ENCODE results near the gene LRRN2.
A peak's percentile ranks its signal among the peaks of the same experiment; 100 is the strongest.

LRRN2 gene

DNA sequence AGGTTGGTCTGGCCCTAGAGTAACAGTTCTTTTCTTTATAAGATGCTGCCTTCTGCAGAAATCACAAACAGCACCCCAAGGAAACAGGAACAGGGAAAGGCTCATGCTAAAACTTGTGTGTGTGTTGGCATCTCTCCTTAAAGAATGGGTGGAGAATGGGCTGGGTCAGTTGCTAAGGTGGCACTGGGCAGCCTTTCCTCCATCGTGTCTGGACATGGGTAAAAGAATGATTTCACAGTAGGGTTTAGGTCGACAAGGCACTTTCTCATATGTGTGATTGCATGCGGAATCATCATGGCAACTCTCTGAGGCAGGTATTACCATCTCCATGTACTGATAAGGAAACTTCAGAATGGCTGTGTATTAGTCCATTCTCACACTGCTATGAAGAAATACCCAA lies 40.3 kb downstream of the LRRN2 start:
- DNase-seq (ENCODE audit: low read depth) = no peak
- TF ChIP-seq, protein P1, sequence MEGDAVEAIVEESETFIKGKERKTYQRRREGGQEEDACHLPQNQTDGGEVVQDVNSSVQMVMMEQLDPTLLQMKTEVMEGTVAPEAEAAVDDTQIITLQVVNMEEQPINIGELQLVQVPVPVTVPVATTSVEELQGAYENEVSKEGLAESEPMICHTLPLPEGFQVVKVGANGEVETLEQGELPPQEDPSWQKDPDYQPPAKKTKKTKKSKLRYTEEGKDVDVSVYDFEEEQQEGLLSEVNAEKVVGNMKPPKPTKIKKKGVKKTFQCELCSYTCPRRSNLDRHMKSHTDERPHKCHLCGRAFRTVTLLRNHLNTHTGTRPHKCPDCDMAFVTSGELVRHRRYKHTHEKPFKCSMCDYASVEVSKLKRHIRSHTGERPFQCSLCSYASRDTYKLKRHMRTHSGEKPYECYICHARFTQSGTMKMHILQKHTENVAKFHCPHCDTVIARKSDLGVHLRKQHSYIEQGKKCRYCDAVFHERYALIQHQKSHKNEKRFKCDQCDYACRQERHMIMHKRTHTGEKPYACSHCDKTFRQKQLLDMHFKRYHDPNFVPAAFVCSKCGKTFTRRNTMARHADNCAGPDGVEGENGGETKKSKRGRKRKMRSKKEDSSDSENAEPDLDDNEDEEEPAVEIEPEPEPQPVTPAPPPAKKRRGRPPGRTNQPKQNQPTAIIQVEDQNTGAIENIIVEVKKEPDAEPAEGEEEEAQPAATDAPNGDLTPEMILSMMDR (conservative IDR thresholded peaks at IDR 0.05; ENCODE audit: low read depth, low read length) = no peak

DNA sequence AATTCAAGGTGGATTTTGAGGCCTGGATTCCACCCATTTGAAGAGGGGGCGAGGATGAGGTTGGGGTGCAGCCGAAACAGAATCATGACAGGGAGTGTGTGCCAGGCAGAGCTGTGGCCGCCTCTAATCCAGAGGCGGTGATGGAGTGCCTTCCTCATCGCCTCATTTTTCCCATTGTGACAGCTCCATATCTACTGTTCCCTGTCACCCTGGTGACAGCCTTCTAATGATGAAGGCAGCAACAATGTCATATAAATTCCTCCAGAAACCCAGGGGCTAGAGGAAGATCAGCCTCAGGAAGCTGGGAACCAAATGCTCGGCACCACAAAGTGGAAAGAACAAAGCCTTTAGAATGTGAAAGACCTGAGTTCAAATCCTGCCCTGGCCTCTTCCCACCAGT lies 42.0 kb downstream of the LRRN2 start:
- no peak for DNase-seq (ENCODE audit: low read depth)
- TF ChIP-seq, protein P1 (conservative IDR thresholded peaks at IDR 0.05; ENCODE audit: low read depth, low read length) = no peak
- no peak overlapping the region for H3K4me3 ChIP-seq (ENCODE audit: low read length)

More for the DNA sequence above, 40.3 kb downstream of the LRRN2 start:
- no peak overlapping the region for H3K4me3 ChIP-seq (ENCODE audit: low read length)

DNA sequence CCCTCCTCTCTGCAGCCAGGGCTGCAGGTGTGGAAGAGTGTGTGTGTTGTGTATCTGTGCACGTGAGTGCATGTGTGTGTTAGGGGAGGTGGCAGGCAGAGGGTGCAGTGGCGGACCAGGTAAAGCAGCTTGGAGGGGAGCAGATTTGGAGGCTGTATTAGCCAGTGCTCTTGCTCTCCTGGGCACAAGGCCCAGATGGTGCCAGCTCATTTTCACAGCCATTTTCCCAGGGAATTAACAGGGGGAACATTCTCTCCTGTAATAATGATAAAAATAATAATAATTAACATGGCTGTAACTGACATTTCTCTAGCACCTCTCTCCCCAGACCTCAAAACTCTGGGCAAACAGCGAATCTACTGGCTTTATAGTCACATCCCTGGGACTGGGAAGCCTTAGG lies 43.6 kb downstream of the LRRN2 start:
- DNase-seq (ENCODE audit: low read depth) = no peak
- no peak overlapping the region for H3K4me3 ChIP-seq (ENCODE audit: low read length)
- TF ChIP-seq, protein P1 (conservative IDR thresholded peaks at IDR 0.05; ENCODE audit: low read depth, low read length) = no peak

- TF ChIP-seq, protein P1 (conservative IDR thresholded peaks at IDR 0.05; ENCODE audit: low read depth, low read length) = no peak
- no peak overlapping the region for H3K4me3 ChIP-seq (ENCODE audit: low read length)
- DNase-seq (ENCODE audit: low read depth) = no peak
Observed at GRCh38 chr1:204641455-204641854, 44.1 kb downstream of the LRRN2 start.

- TF ChIP-seq, protein P1 (conservative IDR thresholded peaks at IDR 0.05; ENCODE audit: low read depth, low read length) = no peak
- no peak for DNase-seq (ENCODE audit: low read depth)
Observed at GRCh38 chr1:204640578-204640977, 45.0 kb downstream of the LRRN2 start.

GRCh38 chr1:204634260-204634910 lies 51.2 kb downstream of the LRRN2 start:
- TF ChIP-seq, protein P1 (conservative IDR thresholded peaks at IDR 0.05; ENCODE audit: low read depth, low read length) = no peak
- no peak for DNase-seq (ENCODE audit: low read depth)
- H3K4me3 ChIP-seq (ENCODE audit: low read length) = no peak overlapping the region

More at GRCh38 chr1:204640578-204640977, 45.0 kb downstream of the LRRN2 start:
- no peak overlapping the region for H3K4me3 ChIP-seq (ENCODE audit: low read length)

DNA sequence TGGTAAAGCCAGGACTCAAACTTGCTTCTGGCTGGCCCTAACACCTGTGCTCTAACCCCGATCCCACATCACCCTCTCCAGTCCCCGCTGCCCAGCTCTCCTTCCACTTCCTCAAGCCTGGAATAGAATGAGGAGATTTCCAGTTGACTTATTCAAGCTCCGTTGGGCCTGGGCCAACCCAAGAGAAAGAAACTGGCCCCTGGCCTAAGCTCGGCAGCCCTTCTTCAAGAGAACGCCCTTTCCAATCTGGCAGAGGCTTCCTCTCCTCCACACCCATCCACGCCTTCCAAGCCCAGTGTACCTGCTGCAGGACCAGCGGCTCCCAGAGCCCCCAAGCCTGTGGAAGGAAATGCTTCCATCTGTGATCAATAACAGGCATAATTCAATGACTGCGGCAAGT lies 51.9 kb downstream of the LRRN2 start:
- peak; percentile 29 for DNase-seq (ENCODE audit: low read depth)
- no peak overlapping the region for H3K4me3 ChIP-seq (ENCODE audit: low read length)
- TF ChIP-seq, protein P1 (conservative IDR thresholded peaks at IDR 0.05; ENCODE audit: low read depth, low read length) = no peak

Measured in retinal pigment epithelial cell (primary cell).